Lung (tissue), 12 donors: ENCODE data around the gene PDE4B. TPM values are rescaled to one million over a fixed set of nuclear protein-coding genes. Genes with fewer than 3 reads are reported as not detected.
"Not testable (repeated sequence)": the region's sequence is repeated elsewhere in the genome, so short reads cannot be mapped to it uniquely, and the experiment has no call there.

ENCODE experiments used
- ATAC-seq: fragments of 200-7000 bp; cut with Tn5 transposase; one replicate; pipeline ENCODE4 v1.9.1; 2020; ENCODE audit warnings: moderate number of reproducible peaks; ENCODE audit not compliant: insufficient read depth, low FRiP score
- DNase-seq, 3 donors: peaks; one replicate each; pipeline ENCODE4 v3.0.0-alpha.2; 2013 to 2017
- H3K27ac ChIP-seq, 2 donors: one replicate each; pipeline ENCODE4 v1.5.1; 2013; ENCODE audit warnings: mild to moderate bottlenecking in 2 of 2, moderate library complexity in 2 of 2, control low read depth in 1 of 2, inconsistent platforms in 1 of 2, low read depth in 1 of 2, low read length in 1 of 2
- H3K27me3 ChIP-seq, 3 donors: one replicate each; pipeline ENCODE4 v1.5.1; 2013; ENCODE audit warnings: low read length in 2 of 3; ENCODE audit not compliant: control insufficient read depth in 3 of 3, insufficient read depth in 3 of 3
- H3K36me3 ChIP-seq, 4 donors: one replicate each; pipeline ENCODE4 v1.5.1; 2013; ENCODE audit warnings: low read length in 4 of 4, mild to moderate bottlenecking in 1 of 4, moderate library complexity in 1 of 4; ENCODE audit not compliant: control insufficient read depth in 4 of 4, insufficient read depth in 4 of 4
- H3K4me1 ChIP-seq, 5 donors: one replicate each; pipeline ENCODE4 v1.5.1; 2013; ENCODE audit warnings: low read length in 5 of 5, mild to moderate bottlenecking in 2 of 5, moderate library complexity in 1 of 5; ENCODE audit not compliant: control insufficient read depth in 5 of 5, insufficient read depth in 5 of 5
- H3K4me3 ChIP-seq: one replicate; pipeline ENCODE4 v1.5.1; 2013; ENCODE audit warnings: mild to moderate bottlenecking, control low read depth, moderate library complexity
- H3K9ac ChIP-seq, 2 donors: one replicate each; pipeline ENCODE4 v1.5.1; 2013; ENCODE audit warnings: low read length in 2 of 2, control low read depth in 1 of 2; ENCODE audit not compliant: insufficient read depth in 1 of 2
- H3K9me3 ChIP-seq, 4 donors: one replicate each; pipeline ENCODE4 v1.5.1; 2013; ENCODE audit warnings: low read length in 3 of 4, mild to moderate bottlenecking in 1 of 4, moderate library complexity in 1 of 4; ENCODE audit not compliant: control insufficient read depth in 4 of 4, insufficient read depth in 3 of 4
- CTCF ChIP-seq: IDR thresholded peaks from 2 replicates; pipeline ENCODE4 v1.5.1; 2012; ENCODE audit warnings: mild to moderate bottlenecking; ENCODE audit errors: control extremely low read depth, extremely low read depth
- WGBS, 2 donors: extraction: QIAGEN DNeasy Blood & Tissue Kit; methylation state at CpG; one replicate each; pipeline ENCODE4 v1.1.7; 2013; 5-methylcytosine and 5-hydroxymethylcytosine counted together
- polyA plus RNA-seq, 2 donors: library from polyadenylated mRNA; stranded (reverse); fragments of 200-250 nt; gene quantifications; one replicate each; pipeline ENCODE4 v1.2.1, GENCODE V29; 2013
- total RNA-seq, 2 donors: library from RNA; depleted of rRNA in 1 of 2; stranded (reverse); fragments of >200 nt in 1 of 2; gene quantifications; one replicate each; pipeline ENCODE4 v1.2.1, GENCODE V29; 2014 to 2021
- donor health status: control.
- donor health status: control.
- donor health status: Bipolar disorder and iron deficiency.
- donor health status: healthy.
- donor health status: DM: yes; HTN: yes; CAD: no.

The PDE4B gene
- total and polyA plus RNA-seq, 4 donors, result 4.0 to 96.2 (median 20.2) TPM

GRCh38 chr1:66415281-66415680 is 622.6 kb downstream of the PDE4B start:
- no peak overlapping the region for H3K27ac ChIP-seq
- 40 to 53% methylated on average over 2 of the region's 2 CpGs for WGBS, 2 donors
- DNase-seq, result no peak

GRCh38 chr1:66415866-66416265 is 623.2 kb downstream of the PDE4B start:
- DNase-seq (peak in 1 of 3 donors; percentile 21), ATAC-seq (no peak)
- 17 to 51% methylated on average over 1 of the region's 1 CpG for WGBS, 2 donors
- Histone ChIP-seq H3K27me3 (no peaks in the 10 kb centered on the region), H3K36me3 (no peaks in the 10 kb centered on the region), H3K27ac (no peak overlapping the region), H3K4me1 (peaks cover 0 to 25% (median 9%) of the 10 kb centered on the region in 5 donors), H3K4me3 (no peak overlapping the region), H3K9ac (no peak overlapping the region), H3K9me3 (peaks cover 0 to 6% (median 2%) of the 10 kb centered on the region in 4 donors)
- TF ChIP-seq CTCF, result no peak

More at GRCh38 chr1:66415281-66415680, 622.6 kb downstream of the PDE4B start:
- TF ChIP-seq CTCF, result no peak
- Histone ChIP-seq H3K4me1 (peaks cover 0 to 25% (median 9%) of the 10 kb centered on the region in 5 donors), H3K9ac (no peak overlapping the region), H3K27me3 (no peaks in the 10 kb centered on the region), H3K9me3 (peaks cover 0 to 6% (median 2%) of the 10 kb centered on the region in 4 donors), H3K36me3 (no peaks in the 10 kb centered on the region), H3K4me3 (no peak overlapping the region)
- ATAC-seq, result no peak

GRCh38 chr1:66416295-66416694 is 623.6 kb downstream of the PDE4B start:
- no peaks in the 10 kb centered on the region for H3K27me3 ChIP-seq
- no peak overlapping the region for H3K27ac ChIP-seq
- peaks cover 0 to 6% (median 2%) of the 10 kb centered on the region in 4 donors for H3K9me3 ChIP-seq
- peaks cover 0 to 25% (median 9%) of the 10 kb centered on the region in 5 donors for H3K4me1 ChIP-seq
- no peak overlapping the region for H3K4me3 ChIP-seq
- ATAC-seq, result no peak
- peak in 2 of 3 donors; percentile 29 to 73 for DNase-seq
- WGBS, 2 donors, result 71 to 77% methylated on average over 3 of the region's 3 CpGs
- H3K9ac ChIP-seq, result no peak overlapping the region
- H3K36me3 ChIP-seq, result no peaks in the 10 kb centered on the region
- no peak for TF ChIP-seq CTCF

GRCh38 chr1:66418021-66418420 is 625.3 kb downstream of the PDE4B start:
- ATAC-seq, result no peak
- no peak for TF ChIP-seq CTCF
- no peaks in the 10 kb centered on the region for H3K36me3 ChIP-seq
- H3K9ac ChIP-seq, result no peak overlapping the region
- H3K27ac ChIP-seq, result no peak overlapping the region
- H3K9me3 ChIP-seq, result peaks cover 0 to 8% (median 2%) of the 10 kb centered on the region in 4 donors
- no peak overlapping the region for H3K4me3 ChIP-seq
- H3K4me1 ChIP-seq, result peaks cover 0 to 14% (median 7%) of the 10 kb centered on the region in 5 donors
- no peak for DNase-seq
- H3K27me3 ChIP-seq, result no peaks in the 10 kb centered on the region
- WGBS, 2 donors, result 95 to 97% methylated on average over 1 of the region's 1 CpG

GRCh38 chr1:66420171-66420570 is 627.5 kb downstream of the PDE4B start:
- H3K9ac ChIP-seq, H3K27ac ChIP-seq, H3K9me3 ChIP-seq, ATAC-seq, DNase-seq, H3K4me3 ChIP-seq, H3K4me1 ChIP-seq, H3K27me3 ChIP-seq, H3K36me3 ChIP-seq: not testable (repeated sequence)
- 41 to 78% methylated on average over 3 of the region's 3 CpGs for WGBS, 2 donors

GRCh38 chr1:66420906-66421305 is 628.2 kb downstream of the PDE4B start:
- WGBS, 2 donors, result 32 to 67% methylated on average over 2 of the region's 2 CpGs

More at GRCh38 chr1:66420906-66421305, 628.2 kb downstream of the PDE4B start:
- H3K9ac ChIP-seq, H3K27me3 ChIP-seq, H3K36me3 ChIP-seq, DNase-seq, H3K27ac ChIP-seq, ATAC-seq, H3K9me3 ChIP-seq, H3K4me3 ChIP-seq, H3K4me1 ChIP-seq: not testable (repeated sequence)
